GF-D8 (cell line): ENCODE measurements around the gene MRPL24.
A peak's percentile ranks its signal among the peaks of the same experiment; 100 is the strongest.
"Not testable (repeated sequence)": the region's sequence is repeated elsewhere in the genome, so short reads cannot be mapped to it uniquely, and the experiment has no call there.

Source experiments
- DNase-seq: peaks from one replicate; lab custom pipeline; 2025; lab: John Stamatoyannopoulos, UW

MRPL24 gene

DNA sequence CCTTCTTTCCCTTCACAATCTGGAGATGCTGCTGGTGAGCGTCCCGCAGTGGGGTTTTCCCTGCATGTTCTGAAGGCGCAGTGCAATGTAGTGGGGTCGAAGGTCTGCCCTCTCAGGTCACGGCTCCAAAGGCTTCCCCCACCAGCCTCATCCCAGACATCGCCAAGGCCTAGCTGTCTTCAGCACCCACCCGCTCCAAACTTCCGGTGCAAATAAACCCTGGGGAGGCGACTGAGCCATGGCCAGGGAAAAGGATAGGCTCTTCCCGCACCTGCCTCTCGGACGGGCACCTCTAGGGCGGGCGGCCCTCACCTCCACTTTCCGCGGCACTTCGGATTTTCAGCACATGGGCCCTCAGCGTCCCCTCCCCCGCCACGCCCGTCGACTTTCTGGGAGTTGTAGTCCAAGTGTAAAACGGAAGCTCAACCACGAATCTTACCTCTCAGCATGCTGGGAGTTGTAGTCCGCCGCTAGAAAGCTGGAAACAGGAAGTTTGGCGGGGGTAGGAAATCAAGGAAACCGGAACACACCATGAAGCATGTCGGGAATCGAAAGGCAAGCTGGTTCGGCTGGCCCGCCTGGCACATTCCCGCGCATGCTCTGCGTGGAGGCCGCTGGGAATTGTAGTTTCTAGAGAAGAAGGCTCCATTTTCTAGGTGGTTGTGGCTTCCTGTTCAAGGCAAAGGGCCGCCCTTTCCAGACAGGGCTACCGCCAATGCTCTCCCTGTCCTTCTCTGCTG lies at the start of gene MRPL24:
MRPL24 (minus strand) TSS at position 348 of the 740 bp plus-strand sequence. CDS start 2,384 bp downstream, outside the sequence.
- DNase-seq: peak; percentile 99

DNA sequence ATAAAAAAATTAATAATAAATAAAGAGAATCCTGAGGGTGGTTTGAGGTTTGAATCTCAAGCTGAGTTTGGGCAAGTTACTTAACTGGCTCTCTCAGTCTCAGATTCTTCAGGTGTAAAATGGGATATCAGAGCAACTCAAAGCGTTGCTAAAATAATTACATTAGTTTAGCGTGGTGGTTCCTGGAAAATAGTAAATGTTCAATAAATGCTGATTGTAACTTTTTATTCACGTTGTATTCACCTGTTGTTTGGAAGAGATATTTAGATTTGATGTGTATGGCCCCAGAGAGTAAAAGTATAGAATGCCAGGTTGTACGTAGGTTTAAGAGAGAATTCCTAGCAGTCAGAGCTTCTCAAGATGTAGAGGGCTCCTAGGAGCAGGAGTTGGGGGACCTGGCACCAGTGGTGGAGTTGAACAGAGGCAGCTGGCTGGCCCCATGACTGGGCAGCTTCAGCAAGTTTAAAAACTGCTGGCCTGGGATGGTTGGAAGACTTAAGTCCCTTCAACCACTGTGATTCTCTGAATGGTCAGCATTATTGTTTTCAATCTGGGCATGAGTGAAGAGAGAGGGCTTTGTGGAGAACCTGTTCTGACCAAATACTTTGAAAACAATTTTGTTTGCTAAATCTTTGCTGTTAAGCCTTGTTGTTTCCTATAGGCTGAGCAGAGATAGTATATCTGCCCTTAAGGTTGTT lies 48.9 kb upstream of the MRPL24 start:
- no peak for DNase-seq

- DNase-seq: no peak
These were observed 47.2 kb upstream of the MRPL24 start for GRCh38 chr1:156788136-156788535.

DNA sequence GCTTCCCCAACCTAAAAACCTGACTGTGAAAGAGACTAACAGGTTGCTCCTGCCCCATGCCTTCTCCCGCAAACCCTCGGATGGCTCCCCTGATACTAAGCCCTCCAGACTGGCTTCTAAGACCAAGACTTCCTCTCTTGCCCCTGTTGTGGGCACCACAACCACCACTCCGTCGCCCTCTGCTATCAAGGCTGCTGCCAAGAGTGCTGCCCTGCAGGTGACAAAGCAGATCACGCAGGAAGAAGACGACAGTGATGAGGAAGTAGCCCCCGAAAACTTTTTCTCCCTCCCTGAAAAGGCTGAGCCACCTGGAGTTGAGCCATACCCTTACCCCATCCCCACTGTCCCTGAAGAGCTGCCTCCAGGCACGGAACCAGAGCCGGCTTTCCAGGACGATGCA lies 45.8 kb upstream of the MRPL24 start:
- no peak for DNase-seq

DNA sequence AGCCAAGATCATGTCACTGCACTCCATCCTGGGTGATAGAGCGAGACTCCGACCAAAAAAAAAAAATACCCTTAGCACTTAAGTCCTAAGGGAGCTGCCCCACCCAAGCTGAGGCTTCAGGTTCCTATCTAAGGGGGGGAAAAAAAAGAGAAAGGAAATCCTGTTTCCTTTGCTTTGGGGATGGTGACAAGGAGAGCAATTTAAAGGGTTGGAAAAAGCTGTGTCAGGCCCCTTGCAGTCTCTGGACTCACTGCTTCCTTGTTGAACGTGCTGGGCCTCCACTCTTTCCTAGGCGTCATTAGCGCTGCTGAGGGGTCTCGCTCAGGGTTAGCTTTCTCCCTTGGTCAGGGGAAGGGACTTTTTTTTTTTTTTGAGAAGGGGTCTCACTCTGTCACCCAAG lies 44.6 kb upstream of the MRPL24 start:
- DNase-seq: no peak

DNA sequence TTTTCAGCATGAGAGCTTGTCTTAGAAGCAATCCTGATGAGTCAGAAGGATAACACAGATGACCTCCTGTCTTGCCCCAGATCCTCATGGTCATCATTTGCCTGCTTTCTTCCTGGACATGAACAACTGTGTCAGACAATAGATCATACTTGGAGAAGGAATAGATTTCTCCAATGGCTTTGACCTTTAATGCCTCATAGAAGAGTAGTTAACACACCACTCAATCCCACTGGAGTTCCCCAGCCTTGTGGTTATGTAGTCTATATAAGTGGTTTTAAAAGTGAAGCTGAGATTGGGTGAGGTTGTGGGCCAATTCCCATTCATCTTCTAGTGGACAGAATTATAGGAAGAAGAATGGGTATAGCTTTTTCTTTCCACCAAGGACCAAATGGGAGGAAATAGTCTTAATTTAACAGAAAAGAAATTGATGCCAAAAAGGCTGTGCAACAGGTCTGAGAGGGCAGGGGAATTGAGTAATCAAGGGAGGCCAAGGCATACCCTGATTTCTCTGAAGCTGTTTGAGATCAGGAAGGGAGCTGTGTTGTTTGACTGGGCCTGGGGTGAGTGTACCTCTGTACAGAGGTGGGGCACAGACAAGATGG lies 40.8 kb upstream of the MRPL24 start:
- no peak for DNase-seq

- DNase-seq: no peak
These were observed 36.7 kb upstream of the MRPL24 start for GRCh38 chr1:156777573-156777972.

DNA sequence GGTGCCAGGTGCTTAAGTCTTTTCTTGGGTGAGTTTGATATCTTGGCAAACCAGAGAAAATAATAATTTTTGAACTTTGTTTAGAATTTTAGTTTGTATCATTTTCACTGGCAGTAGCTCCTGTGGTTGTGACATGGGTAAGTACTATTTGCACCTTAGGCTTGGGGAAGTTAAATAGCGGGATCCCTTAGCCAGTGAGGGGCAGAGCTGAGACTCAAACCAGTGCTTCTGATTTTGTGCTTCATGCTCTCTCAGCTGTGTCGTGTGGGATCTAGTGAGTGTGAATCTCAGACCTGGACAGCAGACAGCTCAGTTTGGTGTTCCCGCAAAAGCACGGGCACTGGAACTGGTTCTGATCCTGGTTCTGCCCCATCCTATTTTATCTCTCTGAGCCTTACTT lies 36.1 kb upstream of the MRPL24 start:
- no peak for DNase-seq

- no peak for DNase-seq
These were observed 34.9 kb upstream of the MRPL24 start for GRCh38 chr1:156775799-156776198.

GRCh38 chr1:156773607-156774006 lies 32.7 kb upstream of the MRPL24 start:
- DNase-seq: no peak

DNA sequence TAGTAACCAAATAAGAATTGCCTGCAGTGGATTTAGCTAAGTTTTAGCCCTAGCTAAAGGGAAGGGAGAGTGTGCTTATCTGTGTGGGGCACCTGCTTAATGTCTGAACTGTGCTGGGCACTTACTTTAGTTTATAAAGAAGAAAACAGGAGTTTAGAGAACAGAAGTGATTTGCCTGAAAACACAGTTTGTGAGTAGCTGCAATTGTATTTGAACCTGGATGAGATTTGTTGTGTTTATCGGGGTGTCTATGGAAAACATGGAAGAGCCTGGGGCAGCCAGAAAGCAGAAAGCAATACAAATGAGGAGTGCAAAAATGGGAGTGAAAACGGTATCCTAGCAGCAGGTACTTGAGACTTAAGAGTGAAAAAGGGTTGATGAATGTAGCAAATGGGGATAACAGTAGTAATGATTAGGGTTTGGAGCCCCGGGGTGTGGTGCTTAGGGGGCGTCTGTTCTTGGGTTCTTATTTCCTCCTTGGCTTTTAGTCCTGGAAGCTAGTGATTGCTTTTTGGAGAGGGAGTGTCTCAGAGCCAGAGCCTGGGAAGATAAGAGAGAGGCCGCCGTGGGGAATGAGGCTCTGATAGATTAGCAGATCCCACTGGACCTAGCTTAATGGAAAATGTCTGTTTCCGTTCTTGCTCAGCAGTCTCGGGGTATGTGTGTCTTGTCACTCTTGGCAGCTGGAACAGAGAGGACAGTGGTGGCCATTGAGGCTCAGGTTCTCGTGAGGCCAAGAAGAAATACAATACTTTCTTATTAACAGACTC lies 32.0 kb upstream of the MRPL24 start:
- no peak for DNase-seq

DNA sequence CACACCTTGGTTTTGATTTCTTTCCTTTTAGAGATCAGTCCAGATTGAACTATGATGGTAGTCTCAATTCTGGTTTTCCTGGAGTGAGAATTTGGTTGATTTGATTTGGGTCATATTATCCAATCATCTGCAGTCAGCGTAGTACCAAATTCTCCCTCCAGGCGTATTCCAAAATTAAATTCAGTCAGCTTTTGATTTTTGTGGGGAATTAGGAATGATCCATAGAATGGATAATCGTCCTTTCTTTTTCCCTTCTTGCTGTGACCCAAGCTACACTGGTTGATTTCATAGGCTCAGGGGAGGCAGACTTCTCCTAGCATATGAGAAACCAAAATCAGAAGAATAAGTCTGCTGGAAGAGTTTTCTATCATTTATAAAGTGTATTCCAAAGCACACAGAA lies 31.3 kb upstream of the MRPL24 start:
- no peak for DNase-seq

DNA sequence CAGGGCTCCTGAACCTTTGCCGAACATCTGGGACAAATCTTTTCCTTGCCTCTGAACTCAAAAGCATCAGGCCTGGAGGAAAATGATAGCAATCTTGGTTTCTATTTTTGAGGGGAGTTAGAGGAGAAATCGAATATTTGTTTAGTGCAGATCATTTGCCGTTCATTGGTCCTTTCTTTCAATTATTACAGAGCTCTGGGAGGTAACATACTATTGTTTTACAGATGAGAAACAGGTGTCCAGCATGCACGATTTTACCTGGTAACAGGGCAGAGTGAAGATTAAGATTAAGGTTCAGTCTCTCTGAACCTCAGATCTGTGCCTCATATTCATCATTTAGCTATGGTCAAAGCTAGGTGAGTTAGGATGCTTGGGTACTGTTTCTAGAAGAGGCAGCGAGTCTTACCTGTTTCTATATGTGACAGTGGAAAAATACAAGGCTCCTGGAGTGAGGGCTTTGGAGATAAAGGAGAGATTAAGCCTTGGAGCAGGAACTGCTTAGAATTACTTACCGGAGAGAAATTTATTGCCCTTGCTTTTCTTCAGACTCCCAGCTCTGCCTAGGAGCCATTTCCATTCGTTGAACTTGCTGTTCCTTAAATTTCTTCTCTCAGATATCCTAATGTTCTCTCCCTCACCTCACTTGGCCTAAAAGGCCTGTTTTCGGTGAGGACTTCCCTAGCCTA lies 27.9 kb upstream of the MRPL24 start:
- DNase-seq: no peak

DNA sequence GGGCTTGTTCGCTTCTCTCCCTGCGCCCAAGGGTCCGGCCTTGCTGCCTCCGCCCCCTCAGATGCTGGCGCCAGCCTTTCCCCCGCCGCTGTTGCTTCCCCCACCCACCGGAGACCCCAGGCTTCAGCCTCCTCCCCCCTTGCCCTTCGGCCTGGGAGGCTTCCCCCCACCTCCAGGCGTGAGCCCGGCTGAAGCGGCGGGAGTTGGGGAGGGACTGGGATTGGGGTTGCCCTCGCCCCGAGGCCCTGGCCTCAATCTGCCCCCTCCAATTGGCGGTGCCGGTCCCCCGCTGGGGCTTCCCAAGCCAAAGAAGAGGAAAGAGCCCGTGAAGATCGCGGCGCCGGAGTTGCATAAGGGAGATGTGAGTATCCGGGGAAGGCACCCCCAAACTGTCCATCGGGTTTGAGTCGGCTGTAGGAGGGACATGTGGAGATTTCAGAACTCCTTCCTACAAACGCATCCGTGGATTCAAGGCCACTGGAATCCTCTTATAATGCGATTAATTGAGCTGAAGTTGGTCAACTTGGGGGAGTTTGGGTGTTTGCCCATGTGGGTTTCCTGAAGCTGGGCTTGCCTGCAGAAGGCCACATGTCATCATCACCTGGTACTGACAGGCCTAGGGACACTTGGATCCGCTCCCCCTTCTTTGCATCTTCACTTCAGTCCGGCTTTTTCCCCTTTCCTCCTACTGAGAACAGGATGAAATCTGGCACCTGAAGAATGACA lies 27.2 kb upstream of the MRPL24 start:
- DNase-seq: no peak

- peak; percentile 99 for DNase-seq
These were observed 26.4 kb upstream of the MRPL24 start, which contains the start of gene PRCC for GRCh38 chr1:156767101-156767878. Gene PRCC, plus strand, starts transcription at chr1:156767535. Its CDS starts 237 bp downstream, at chr1:156767772.

DNA sequence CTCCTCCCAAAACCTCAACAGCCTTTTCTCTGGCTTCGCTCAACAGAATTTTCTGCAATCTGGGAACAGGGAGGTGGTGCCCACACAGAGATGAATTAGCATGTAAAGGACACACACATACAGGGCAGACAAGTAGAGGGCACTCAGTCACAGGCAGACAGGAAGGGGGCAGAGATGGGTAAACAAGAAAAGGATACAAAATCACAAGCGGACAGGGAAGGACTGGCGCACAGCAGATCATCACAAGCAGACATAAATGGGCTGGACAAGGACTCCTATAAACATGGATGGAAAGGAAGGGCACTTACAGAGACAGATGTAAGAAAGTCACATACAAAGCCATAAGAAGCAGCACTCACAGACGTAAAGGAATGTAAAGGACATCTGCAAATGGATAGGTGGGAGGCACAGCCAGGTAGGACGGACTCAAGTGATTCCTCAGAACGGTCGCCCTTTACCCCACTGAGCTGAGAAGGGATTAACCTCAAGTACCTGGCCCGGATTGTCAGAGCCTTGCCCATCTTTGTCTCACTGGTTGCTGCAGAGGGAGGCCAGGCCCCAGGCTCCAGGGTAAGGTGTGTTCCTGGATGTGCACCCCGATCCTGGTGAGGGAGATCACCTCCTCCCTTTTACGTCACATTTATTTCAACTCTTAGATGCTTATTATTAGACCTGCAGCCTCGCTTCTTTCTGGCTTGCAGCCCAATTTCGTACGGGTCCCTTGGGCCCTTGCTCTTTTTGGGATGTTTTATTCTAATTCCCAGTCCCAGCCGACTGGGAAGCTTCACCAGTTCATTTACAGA lies 25.6 kb upstream of the MRPL24 start:
- DNase-seq: no peak

- DNase-seq: no peak
These were observed 24.8 kb upstream of the MRPL24 start for GRCh38 chr1:156765666-156766065.

GRCh38 chr1:156765136-156765535 lies 24.2 kb upstream of the MRPL24 start:
- not testable (repeated sequence) for DNase-seq

DNA sequence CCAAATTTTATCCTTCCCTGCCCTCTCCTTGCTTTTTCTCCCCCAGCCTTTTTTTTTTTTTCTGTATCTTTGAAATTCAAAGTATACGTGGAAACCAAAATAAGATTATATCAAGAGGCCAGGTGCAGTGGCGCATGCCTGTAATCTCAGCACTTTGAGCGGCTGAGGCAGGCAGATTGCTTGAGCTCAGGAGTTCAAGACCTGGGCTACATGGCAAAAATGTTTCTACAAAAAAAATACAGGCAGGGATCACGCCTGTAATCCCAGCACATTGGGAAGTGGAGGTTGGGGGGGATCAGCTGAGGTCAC lies 19.9 kb upstream of the MRPL24 start:
- DNase-seq: no peak
